ENCODE data around the gene USP25.

Gene USP25

GRCh38 chr21:15766952-15767603 lies 37.3 kb downstream of the USP25 start:
- DNase-seq (ENCODE audit: low spot score): no peak

- no peak for DNase-seq (ENCODE audit: low spot score)
Observed at GRCh38 chr21:15768045-15768601, 38.3 kb downstream of the USP25 start.

- DNase-seq (ENCODE audit: low spot score): no peak
Observed at GRCh38 chr21:15768853-15769252, 39.1 kb downstream of the USP25 start.

- DNase-seq (ENCODE audit: low spot score): no peak
Observed at GRCh38 chr21:15771311-15771710, 41.5 kb downstream of the USP25 start.

- DNase-seq (ENCODE audit: low spot score): no peak
Observed at GRCh38 chr21:15772654-15773053, 42.9 kb downstream of the USP25 start.

GRCh38 chr21:15774590-15774989 lies 44.8 kb downstream of the USP25 start:
- no peak for DNase-seq (ENCODE audit: low spot score)

GRCh38 chr21:15775291-15775690 lies 45.5 kb downstream of the USP25 start:
- DNase-seq (ENCODE audit: low spot score): no peak

GRCh38 chr21:15775981-15776380 lies 46.2 kb downstream of the USP25 start:
- DNase-seq (ENCODE audit: low spot score): no peak

- DNase-seq (ENCODE audit: low spot score): no peak
Observed at GRCh38 chr21:15776818-15777217, 47.0 kb downstream of the USP25 start.

GRCh38 chr21:15781986-15782385 lies 52.2 kb downstream of the USP25 start:
- DNase-seq (ENCODE audit: low spot score): no peak

- DNase-seq (ENCODE audit: low spot score): no peak
Observed at GRCh38 chr21:15788847-15789523, 59.2 kb downstream of the USP25 start.

GRCh38 chr21:15793109-15793508 lies 63.3 kb downstream of the USP25 start:
- no peak for DNase-seq (ENCODE audit: low spot score)

GRCh38 chr21:15793550-15794235 lies 63.9 kb downstream of the USP25 start:
- DNase-seq (ENCODE audit: low spot score): no peak

- no peak for DNase-seq (ENCODE audit: low spot score)
Observed at GRCh38 chr21:15794277-15794912, 64.6 kb downstream of the USP25 start.

- DNase-seq (ENCODE audit: low spot score): no peak
Observed at GRCh38 chr21:15795533-15795932, 65.8 kb downstream of the USP25 start.

- no peak for DNase-seq (ENCODE audit: low spot score)
Observed at GRCh38 chr21:15797577-15798363, 68.0 kb downstream of the USP25 start.

GRCh38 chr21:15801352-15801863 lies 71.6 kb downstream of the USP25 start:
- peak; percentile 39 for DNase-seq (ENCODE audit: low spot score)

- peak; percentile 83 for DNase-seq (ENCODE audit: low spot score)
Observed at GRCh38 chr21:15804247-15805005, 74.6 kb downstream of the USP25 start.

- no peak for DNase-seq (ENCODE audit: low spot score)
Observed at GRCh38 chr21:15809065-15809464, 79.3 kb downstream of the USP25 start.

GRCh38 chr21:15809818-15810217 lies 80.0 kb downstream of the USP25 start:
- DNase-seq (ENCODE audit: low spot score): no peak

- no peak for DNase-seq (ENCODE audit: low spot score)
Observed at GRCh38 chr21:15815285-15815684, 85.5 kb downstream of the USP25 start.
